Measurements from ENCODE around the gene LRCOL1.

DNA sequence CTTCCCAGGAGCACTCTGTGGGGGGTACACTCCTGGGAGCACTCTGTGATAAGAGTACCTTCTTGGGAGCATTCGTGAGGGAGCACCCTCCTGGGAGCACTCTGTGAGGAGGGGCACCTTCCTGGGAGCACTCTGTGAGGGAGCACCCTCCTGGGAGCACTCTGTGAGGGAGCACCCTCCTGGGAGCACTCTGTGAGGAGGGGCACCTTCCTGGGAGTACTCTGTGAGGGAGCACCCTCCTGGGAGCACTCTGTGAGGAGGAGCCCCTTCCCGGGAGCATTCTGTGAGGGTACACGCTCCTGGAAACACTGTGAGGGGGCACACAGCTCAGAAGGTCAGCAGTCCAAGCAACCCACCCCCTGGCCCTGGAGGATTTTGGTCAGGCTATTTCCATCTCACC lies 22.6 kb downstream of the LRCOL1 start:
- TF ChIP-seq, protein P1, sequence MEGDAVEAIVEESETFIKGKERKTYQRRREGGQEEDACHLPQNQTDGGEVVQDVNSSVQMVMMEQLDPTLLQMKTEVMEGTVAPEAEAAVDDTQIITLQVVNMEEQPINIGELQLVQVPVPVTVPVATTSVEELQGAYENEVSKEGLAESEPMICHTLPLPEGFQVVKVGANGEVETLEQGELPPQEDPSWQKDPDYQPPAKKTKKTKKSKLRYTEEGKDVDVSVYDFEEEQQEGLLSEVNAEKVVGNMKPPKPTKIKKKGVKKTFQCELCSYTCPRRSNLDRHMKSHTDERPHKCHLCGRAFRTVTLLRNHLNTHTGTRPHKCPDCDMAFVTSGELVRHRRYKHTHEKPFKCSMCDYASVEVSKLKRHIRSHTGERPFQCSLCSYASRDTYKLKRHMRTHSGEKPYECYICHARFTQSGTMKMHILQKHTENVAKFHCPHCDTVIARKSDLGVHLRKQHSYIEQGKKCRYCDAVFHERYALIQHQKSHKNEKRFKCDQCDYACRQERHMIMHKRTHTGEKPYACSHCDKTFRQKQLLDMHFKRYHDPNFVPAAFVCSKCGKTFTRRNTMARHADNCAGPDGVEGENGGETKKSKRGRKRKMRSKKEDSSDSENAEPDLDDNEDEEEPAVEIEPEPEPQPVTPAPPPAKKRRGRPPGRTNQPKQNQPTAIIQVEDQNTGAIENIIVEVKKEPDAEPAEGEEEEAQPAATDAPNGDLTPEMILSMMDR (IDR thresholded peaks at IDR 0.05): no peak
- TF ChIP-seq EP300 (IDR thresholded peaks at IDR 0.05) (no peak), POLR2A (IDR thresholded peaks at IDR 0.05) (no peak)
